ENCODE measurements around the gene TMEM129.

The TMEM129 gene

GRCh38 chr4:1741208-1741607 is 20.1 kb upstream of the TMEM129 start:
- DNase-seq: no peak

- DNase-seq: no peak
Measured at GRCh38 chr4:1740021-1740545, 19.0 kb upstream of the TMEM129 start.

GRCh38 chr4:1739358-1739757 is 18.2 kb upstream of the TMEM129 start:
- DNase-seq: no peak

DNA sequence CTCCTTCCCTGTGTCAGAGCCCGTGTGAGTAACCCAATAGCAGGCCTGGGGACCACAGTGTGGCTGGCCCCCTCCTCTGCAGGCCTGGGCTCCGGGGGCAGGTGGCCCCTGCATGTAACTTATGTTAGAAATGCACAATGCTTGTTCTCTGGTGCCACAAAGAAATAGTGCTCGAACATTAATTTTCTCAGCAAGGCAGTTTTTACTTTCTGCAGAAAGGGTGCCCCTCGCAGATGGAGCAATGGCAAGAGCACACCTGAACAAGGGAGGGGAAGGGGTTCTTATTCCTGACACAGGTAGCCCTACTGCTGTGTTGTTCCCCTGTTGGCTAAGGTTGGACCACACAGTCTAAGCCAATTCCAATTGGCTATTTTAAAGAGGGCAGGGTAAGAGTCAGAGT is 17.3 kb upstream of the TMEM129 start:
- DNase-seq: no peak

- DNase-seq: no peak
Measured at GRCh38 chr4:1737666-1738065, 16.5 kb upstream of the TMEM129 start.

- no peak for DNase-seq
Measured at GRCh38 chr4:1736812-1737211, 15.7 kb upstream of the TMEM129 start.

DNA sequence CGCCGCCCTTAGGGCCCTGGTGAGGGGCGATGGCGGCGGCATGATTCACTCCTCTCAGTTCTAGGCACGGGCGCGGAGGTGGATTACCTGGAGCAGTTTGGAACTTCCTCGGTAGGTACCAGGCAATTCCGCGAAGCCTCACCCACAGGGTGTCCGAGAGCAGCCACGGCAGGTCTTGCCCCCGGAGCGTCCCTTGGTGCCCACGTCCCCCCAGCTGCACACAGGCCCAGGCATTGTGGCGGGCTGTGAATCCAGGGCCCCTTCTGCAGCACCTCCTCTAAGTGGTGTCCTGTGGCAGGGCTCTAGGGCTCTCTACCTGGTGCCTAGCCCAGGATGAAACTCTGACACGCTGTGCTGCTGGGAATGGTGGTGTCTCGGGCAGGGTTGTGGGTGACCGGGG is 14.1 kb upstream of the TMEM129 start:
- no peak for DNase-seq

GRCh38 chr4:1732911-1733310 is 11.8 kb upstream of the TMEM129 start:
- DNase-seq: no peak

GRCh38 chr4:1731180-1731579 is 10.1 kb upstream of the TMEM129 start:
- no peak for DNase-seq

DNA sequence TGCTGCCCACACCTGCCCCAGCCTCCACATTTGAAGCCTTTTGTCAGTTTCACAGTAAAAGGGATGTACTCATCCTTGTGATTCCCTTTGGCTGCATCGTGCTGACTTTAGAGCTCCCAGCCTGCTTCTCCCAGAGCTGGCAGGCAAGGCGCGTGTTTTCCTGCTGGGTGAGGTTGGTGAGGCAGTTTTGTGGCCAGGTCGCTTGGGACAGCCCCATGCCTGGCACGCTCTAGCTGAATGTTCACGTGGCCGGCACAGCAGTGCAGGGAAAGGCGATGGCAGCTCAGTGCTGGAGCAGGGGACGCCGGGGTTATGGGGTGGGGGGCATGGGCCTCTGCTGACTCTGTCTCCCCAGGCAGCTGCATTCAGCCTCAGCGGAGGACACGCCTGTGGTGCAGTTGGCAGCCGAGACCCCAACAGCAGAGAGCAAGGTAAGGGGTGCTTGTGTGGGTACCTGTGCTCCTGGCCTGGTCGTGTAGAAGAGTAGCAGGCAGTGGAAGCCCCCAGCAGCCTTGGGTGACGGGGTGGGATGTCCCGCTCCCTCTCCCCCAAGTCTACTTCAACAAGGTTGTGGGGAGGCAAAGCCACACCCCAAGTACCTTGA is 9.5 kb upstream of the TMEM129 start:
- no peak for DNase-seq

DNA sequence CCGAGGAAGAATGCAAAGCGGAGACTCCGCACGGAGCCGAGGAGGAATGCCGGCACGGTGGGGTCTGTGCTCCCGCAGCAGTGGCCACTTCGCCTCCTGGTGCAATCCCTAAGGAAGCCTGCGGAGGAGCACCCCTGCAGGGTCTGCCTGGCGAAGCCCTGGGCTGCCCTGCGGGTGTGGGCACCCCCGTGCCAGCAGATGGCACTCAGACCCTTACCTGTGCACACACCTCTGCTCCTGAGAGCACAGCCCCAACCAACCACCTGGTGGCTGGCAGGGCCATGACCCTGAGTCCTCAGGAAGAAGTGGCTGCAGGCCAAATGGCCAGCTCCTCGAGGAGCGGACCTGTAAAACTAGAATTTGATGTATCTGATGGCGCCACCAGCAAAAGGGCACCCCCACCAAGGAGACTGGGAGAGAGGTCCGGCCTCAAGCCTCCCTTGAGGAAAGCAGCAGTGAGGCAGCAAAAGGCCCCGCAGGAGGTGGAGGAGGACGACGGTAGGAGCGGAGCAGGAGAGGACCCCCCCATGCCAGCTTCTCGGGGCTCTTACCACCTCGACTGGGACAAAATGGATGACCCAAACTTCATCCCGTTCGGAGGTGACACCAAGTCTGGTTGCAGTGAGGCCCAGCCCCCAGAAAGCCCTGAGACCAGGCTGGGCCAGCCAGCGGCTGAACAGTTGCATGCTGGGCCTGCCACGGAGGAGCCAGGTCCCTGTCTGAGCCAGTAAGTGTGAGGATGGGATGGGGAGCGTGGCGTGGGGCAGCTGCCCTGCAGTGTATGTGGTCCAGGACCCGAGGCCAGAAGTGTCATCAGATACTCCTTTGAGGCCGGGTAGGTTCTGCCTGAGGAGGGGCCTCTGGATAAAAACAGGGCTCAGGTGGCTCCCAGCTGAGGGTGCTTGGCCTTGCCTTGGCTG is 7.2 kb upstream of the TMEM129 start:
- no peak for DNase-seq

DNA sequence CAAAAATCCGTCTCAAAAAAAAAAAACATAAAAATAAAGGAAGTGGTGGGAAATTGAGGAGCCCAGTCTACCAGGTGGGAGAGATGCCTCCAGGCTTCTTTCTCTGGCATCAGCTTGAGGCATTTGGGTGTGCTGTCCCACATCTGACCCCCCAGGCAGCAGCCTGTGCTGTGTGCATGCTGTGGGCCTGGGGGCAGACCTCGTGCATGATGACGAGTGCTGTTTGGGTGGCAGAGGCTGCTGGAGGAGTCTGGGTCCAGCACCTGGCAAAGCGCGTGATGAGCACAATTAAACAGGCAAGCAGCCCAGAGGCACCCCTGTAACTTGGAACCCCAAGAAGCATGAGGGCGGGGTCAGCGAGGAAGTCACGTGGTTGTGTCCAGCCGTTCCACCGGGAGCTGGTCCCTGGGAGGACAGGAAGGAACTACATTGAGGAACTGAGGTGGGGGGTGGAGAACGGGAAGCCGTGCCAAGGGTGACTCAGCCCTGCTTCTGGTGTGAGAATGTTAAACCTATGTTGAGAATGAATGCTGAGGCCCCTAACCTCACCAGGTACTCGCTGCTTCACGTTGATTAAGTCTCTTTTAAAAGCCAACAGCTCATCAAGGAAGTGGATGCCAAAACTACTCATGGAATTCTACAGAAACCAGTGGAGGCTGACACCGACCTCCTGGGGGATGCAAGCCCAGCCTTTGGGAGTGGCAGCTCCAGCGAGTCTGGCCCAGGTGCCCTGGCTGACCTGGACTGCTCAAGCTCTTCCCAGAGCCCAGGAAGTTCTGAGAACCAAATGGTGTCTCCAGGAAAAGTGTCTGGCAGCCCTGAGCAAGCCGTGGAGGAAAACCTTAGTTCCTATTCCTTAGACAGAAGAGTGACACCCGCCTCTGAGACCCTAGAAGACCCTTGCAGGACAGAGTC is 6.3 kb upstream of the TMEM129 start:
- no peak for DNase-seq

GRCh38 chr4:1726146-1726934 is 5.2 kb upstream of the TMEM129 start:
- peak; percentile 22 for DNase-seq

DNA sequence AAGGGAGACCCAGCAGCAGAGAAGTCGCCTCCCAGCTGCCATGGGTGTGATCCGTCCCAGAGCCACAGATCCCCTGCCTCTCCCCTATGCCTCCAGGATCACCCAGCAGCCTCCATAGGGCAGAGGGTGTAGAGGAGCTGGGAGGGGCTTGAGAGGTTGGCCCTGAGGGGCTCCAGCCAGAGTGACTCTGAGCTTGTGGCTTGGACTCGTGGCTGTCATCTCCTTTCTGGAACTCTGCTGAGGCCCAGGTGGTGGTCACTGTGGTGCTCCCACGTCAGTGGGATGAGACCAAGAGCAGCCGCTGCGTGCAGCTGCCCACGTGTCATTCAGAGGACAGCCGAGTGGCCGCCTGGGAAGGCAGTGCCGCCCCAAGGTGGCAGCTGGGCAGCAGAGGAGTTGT is 4.4 kb upstream of the TMEM129 start:
- DNase-seq: no peak

DNA sequence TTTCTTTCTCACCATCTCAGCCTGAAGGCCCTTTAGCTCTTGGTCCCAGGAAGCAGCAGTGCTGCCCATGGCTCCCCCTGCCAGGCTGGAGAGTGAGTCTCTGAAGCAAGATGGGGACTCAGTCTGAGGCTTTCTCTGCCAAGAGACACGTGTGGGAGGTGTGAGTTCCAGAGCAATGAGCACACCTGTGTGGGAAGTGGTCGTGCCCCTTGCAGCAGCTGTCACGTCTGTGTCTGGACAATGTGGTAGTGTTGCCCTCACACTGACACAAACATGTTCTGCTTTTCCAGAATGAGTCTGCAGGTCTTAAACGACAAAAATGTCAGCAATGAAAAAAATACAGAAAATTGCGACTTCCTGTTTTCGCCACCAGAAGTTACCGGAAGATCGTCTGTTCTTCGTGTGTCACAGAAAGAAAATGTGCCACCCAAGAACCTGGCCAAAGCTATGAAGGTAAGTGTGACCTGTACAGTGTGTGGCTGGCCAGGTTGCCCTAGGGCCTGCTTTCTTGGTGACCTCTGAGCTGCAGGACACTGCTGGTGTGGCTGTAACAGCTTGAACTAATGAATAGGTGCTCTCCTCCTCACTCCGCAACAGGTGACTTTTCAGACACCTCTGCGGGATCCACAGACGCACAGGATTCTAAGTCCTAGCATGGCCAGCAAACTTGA is 2.1 kb upstream of the TMEM129 start:
- DNase-seq: no peak

- no peak for DNase-seq
Measured at GRCh38 chr4:1722551-1723118, 1.5 kb upstream of the TMEM129 start.

DNA sequence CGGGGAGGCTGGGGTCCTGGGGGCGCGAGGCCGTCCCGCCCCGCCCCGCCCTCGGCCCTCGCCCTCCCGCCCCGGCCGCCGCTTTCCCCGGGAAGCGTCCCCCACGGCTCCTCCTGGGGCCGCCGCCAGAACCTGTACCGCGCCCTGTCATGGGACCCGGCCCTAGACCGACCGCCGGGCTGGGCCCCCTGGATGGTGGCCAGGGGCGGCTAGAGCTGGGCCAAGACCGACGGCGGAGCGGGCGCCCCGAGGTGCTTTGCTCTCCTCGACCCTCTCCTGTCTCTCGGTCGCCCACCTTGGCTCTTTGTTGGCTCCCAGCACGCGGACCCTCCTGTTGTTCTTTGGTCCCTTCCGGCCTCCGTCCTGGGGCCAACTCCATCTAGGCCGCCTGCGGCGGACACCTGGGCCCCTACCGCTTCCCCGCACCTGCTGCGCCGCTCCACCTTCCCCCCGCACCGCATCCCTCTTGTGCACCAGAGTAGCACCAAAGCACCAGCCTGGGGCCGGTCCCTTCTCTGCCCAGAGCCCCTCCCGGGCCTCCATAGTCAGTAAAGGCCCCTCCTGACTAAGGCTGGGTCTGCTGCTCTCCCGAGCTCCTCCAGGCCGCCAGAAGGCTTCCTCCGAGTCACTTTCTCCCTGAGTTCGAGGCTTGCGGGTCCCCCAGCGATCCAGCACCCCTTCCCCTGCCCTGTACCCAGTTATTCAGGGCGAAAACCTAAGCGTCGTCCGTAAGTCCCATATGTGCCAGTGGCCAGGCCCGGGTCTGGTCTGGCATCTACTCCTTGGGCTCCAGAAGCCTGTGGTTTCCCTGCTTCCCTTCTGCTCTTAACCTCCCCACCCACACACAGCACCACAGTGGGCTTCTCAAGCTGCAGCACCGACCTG is 785 bp upstream of the TMEM129 start:
- no peak for DNase-seq

DNA sequence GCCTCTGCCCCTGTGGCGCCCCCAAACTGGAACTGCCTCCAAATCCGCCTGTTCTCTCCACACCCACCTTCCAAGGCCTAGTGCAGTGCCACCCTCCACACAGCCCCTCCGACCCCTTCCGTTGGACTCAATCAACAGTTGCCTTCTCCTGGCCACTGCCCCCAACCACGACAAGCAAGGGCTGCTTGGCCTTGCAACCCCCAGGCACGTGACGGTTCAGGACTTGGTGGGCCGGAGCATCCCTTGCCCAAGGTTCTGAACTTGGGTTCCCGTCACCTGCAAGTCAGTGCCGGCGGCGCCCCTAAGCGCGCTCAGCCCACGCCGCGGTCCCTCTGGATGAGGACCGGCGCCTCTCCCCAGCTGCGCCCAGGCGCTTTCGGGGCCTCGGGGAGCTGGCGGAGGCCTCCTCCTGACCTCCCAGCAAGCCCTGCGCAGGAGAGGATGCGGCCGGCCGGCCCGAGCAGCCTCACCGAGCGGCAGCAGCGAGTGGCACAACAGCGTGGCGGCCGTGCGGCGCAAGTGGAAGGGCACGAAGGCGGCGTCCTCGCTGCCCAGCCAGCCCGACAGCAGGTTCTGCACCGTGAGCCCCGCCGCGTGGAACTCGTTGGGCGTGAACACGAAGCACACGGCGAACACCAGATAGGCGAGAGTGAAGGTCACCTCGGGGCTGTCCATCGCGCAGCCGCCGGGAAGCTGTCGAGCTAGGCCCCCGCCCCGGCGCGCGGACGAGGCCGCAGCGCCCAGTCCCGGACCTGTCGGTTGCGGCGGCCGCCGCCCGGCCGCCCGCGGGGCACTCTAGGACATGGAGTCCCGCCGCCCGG is 750 bp downstream of the TMEM129 start:
- DNase-seq: no peak

DNA sequence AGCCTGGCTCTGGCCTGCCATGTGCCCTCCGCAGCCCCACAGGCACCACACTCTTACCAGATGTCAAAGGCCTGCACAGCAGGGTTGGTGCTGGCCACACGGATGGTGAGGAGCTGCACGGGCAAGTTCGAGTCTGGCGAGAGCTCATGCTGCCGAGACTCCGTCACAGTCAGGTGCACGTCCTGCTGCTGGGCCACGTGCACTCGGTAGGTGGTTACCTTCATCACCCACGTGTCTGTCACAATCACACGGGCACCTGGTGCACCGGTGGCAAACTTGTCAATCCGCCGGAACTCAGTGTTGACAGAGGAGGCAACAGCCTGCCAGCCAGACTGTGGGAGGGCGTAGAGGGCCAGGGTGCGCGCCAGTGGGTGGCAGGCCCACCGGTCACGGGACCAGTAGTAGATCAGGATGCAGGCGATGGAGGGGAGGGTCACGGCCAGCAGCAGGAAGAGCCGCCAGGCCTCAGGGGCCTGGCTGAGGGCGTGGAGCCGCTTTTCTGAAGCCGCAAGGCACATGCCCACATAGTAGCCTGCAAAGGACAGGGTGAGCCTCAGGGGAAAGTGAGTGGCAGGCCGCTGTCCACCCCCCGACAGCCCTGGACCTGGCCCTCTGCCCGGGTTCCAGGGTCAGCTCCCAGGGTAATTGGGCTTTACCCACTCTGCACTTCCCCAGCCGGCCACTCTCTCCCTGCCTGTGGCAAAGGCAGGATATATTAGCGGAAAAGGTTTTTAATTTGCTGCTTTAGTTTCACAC is 2.9 kb downstream of the TMEM129 start:
- no peak for DNase-seq

Measured in NCI-H2171 (cell line).